22Rv1 (cell line): ENCODE measurements around the gene MAP2K2.

Source experiments
- CTCF ChIP-seq: fragments of 450-650 bp; IDR thresholded peaks from 2 replicates; pipeline ENCODE4 v1.5.1; 2017; ENCODE audit warnings: mild to moderate bottlenecking
- ZFX ChIP-seq: fragments of 450-650 bp; IDR thresholded peaks from 2 replicates; pipeline ENCODE4 v1.6.1; 2017; ENCODE audit warnings: antibody characterized with exemption, borderline replicate concordance

- TF ChIP-seq CTCF (no peak), ZFX (no peak)
Observed at GRCh38 chr19:4094761-4095487, 29.0 kb downstream of the MAP2K2 start.
